HG03108 (cell line): ENCODE results near the gene FOXD4L4.
"Not testable (repeated sequence)": the region's sequence is repeated elsewhere in the genome, so short reads cannot be mapped to it uniquely, and the experiment has no call there.

Experiments
- ATAC-seq: cut with Tn5 transposase; IDR thresholded peaks from one replicate; pipeline ENCODE4 v1.9.1; 2021; ENCODE audit warnings: moderate library complexity; ENCODE audit not compliant: unreplicated experiment

FOXD4L4 gene

DNA sequence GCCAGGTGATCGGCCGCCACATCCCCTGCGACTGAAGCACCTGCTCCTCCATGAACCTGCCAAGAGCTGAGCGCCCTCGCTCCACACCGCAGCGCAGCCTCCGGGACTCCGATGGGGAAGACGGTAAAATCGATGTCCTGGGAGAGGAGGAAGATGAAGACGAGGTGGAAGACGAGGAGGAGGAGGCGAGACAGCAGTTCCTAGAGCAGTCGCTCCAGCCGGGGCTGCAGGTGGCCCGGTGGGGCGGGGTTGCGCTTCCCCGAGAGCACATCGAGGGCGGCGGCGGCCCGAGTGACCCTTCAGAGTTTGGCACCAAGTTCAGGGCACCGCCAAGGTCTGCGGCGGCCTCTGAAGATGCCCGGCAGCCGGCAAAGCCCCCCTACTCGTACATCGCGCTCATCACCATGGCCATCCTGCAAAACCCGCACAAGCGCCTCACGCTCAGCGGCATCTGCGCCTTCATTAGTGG is at the start of gene FOXD4L4:
TSS of gene FOXD4L4 (plus strand) at position 51 of the 469 bp plus-strand sequence. CDS start at position 51, 0 bp downstream.
- not testable (repeated sequence) for ATAC-seq

DNA sequence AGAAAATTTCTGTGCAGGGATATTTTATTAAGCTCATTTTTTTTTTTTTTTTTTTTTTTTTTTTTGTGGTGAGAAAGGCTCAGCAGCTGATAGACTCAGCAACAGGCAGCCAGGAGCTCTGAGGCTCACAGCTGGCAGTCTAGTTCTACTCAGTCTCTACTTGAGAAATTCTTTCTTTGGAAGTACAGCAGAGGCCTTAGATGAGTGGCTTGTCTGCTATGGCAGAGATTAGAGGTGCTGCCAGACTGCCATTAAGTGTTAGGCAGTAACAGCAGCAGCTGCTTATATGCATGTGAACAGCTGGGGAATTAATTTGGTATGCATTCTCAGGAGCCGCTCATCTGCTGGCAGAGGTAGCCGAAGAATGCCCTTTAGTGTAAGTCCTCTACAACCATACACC is 33.4 kb upstream of the FOXD4L4 start:
- not testable (repeated sequence) for ATAC-seq

DNA sequence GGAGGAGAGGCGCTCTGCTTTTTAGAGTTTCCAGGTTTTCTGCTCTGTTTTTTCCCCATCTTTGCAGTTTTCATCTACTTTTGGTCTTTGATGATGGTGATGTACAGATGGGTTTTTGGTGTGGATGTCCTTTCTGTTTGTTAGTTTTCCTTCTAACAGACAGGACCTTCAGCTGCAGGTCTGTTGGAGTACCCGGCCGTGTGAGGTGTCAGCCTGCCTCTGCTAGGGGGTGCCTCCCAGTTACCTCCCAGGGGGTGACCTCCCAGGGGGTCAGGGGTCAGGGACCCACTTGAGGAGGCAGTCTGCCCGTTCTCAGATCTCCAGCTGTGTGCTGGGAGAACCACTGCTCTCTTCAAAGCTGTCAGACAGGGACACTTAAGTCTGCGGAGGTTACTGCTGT is 22.5 kb upstream of the FOXD4L4 start:
- not testable (repeated sequence) for ATAC-seq

DNA sequence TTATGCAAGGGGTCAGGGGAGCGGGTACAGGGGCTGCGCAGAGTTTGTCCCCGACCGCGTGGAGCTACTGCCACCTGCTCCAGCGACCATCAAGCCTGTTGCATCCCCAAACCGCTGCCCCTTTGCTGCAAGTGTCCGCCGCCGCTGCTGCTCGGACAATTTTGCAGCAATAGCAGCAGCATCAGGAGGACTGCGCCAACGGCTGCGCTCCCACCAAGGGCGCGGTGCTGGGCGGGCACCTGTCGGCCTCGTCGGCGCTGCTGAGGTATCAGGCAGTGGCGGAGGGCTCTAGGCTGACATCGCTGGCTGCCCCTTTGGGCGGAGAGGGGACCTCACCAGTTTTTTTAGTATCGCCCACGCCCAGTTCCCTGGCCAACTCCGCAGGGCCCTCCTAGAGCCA is 1.2 kb downstream of the FOXD4L4 start:
- ATAC-seq, result not testable (repeated sequence)
